Skin of body (tissue), 2 donors: ENCODE measurements around the gene ZNF714. TPM values are rescaled to one million over a fixed set of nuclear protein-coding genes. Genes with fewer than 3 reads are reported as not detected.
A peak's percentile ranks its signal among the peaks of the same experiment; 100 is the strongest.

Experiments
- DNase-seq: peaks from one replicate; lab custom pipeline; 2025; lab: John Stamatoyannopoulos, UW
- total RNA-seq: library from RNA; depleted of rRNA; stranded (reverse); fragments of >200 nt; gene quantifications from one replicate; pipeline ENCODE4 v1.2.3, GENCODE V29; 2014

Gene ZNF714
- 15.8 TPM for total RNA-seq

GRCh38 chr19:21082011-21082975 is at the start of gene ZNF714:
Gene ZNF714, plus strand, starts transcription at chr19:21082203. Its CDS starts 16,066 bp downstream, at chr19:21098269.
- peak; percentile 84 for DNase-seq

GRCh38 chr19:21045028-21045427 is 37.0 kb upstream of the ZNF714 start:
- no peak for DNase-seq

- DNase-seq, result no peak
Observed at GRCh38 chr19:21046489-21046888, 35.5 kb upstream of the ZNF714 start.

GRCh38 chr19:21047716-21048115 is 34.3 kb upstream of the ZNF714 start:
- DNase-seq, result no peak

- no peak for DNase-seq
Observed at GRCh38 chr19:21052902-21053301, 29.1 kb upstream of the ZNF714 start.

GRCh38 chr19:21065336-21065735 is 16.7 kb upstream of the ZNF714 start:
- DNase-seq, result no peak

GRCh38 chr19:21084343-21084742 is 2.3 kb downstream of the ZNF714 start:
- DNase-seq, result no peak

GRCh38 chr19:21087871-21088270 is 5.9 kb downstream of the ZNF714 start:
- DNase-seq, result no peak

- peak; percentile 33 for DNase-seq
Observed at GRCh38 chr19:21092109-21092508, 10.1 kb downstream of the ZNF714 start.

- no peak for DNase-seq
Observed at GRCh38 chr19:21094347-21095025, 12.5 kb downstream of the ZNF714 start.

GRCh38 chr19:21098291-21098690 is 16.3 kb downstream of the ZNF714 start:
- no peak for DNase-seq

GRCh38 chr19:21101521-21102242 is 19.7 kb downstream of the ZNF714 start:
- DNase-seq, result no peak

GRCh38 chr19:21109116-21109515 is 27.1 kb downstream of the ZNF714 start:
- DNase-seq, result no peak

- DNase-seq, result no peak
Observed at GRCh38 chr19:21110183-21110582, 28.2 kb downstream of the ZNF714 start.

- no peak for DNase-seq
Observed at GRCh38 chr19:21115430-21115829, 33.4 kb downstream of the ZNF714 start.

- DNase-seq, result no peak
Observed at GRCh38 chr19:21117041-21117907, 35.3 kb downstream of the ZNF714 start.

GRCh38 chr19:21126078-21126477 is 44.1 kb downstream of the ZNF714 start:
- no peak for DNase-seq

- DNase-seq, result no peak
Observed at GRCh38 chr19:21127001-21127400, 45.0 kb downstream of the ZNF714 start.

GRCh38 chr19:21127898-21128297 is 45.9 kb downstream of the ZNF714 start:
- DNase-seq, result no peak

- no peak for DNase-seq
Observed at GRCh38 chr19:21128901-21129698, 47.1 kb downstream of the ZNF714 start.
